Activated naive CD4-positive, alpha-beta T cell (primary cell): ENCODE results near the gene CLNK.
A peak's percentile ranks its signal among the peaks of the same experiment; 100 is the strongest.
"Not testable (repeated sequence)": the region's sequence is repeated elsewhere in the genome, so short reads cannot be mapped to it uniquely, and the experiment has no call there.

Source experiments
- DNase-seq, 4 experiments: peaks; one replicate each; lab custom pipeline; 2025; lab: John Stamatoyannopoulos, UW

Gene CLNK

GRCh38 chr4:10576236-10576635 lies 108.3 kb downstream of the CLNK start:
- no peak for DNase-seq

DNA sequence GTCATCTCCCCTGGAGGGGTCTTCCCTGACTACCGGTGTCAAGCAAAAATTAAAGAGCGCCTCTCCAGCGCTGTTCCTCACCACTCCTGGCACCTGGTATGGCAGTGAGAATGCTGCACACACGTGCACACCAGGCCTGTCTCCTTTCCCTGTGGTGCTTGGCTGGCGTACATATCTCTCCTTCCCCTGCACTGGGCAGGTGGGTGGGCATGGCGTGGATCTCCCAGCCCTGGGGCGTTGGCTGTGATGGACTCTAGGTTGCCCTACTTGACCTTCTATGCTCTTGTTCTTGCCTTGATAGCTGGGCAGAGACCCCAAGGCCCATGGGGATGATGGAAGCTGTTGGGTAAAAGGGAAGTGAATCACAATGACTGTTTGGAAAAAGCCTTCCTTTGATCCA lies 109.2 kb downstream of the CLNK start:
- no peak for DNase-seq

- not testable (repeated sequence) for DNase-seq
Observed at GRCh38 chr4:10574553-10574952, 110.0 kb downstream of the CLNK start.

DNA sequence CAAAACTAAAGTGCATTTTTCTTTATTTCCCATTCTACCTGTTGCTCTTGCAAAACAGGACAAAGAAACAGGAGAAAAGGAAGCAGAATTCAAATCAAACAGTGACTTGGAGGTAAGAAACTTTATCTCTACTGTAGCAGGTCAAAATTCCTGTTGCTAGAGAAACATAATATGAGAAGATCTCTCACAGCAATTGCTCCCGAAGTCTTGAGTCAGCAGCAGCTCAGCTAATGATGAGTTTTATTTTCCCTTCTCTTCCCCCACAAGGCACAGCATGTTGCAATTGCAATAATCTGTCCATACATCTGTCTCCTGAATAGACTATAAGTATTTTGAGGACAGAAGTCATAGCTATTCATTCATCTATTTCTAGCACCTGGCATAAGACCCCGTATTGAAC lies 112.7 kb downstream of the CLNK start:
- no peak for DNase-seq

DNA sequence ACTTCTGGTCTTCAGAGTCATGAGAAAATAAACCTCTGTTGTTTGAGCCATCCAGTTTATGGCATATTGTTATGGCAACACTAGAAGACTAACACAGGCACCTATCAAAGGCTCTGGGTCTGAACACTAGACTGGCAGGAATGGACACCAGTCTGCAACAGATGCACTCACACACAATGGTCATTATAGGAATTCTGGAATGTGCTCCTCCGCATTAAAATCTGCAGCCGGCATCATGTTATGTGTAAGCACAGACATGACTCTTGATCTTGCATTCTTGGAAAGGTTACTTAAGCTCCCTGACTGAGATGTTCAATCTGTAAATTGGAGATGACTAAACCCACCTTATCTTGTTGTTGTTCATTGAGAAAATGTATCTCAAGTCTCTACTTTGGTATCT lies 115.1 kb downstream of the CLNK start:
- no peak for DNase-seq

DNA sequence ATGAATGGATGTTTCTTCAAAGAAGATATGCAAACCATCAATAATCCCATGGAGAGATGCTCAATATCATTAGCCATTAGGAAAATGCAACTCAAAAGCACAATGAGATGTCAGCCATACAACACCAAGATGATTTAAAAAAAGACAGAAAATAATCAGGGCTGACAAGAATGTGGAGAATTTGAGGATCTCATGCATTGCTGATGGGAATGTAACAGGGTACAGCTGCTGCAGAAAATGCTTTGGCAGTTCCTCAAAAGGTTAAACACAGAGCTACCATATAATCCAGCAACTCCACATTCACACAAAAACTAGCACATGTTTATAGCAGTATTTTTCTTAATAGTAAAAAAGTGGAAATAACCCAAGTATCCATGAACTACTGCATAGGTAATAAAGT lies 116.8 kb downstream of the CLNK start:
- DNase-seq, result no peak

DNA sequence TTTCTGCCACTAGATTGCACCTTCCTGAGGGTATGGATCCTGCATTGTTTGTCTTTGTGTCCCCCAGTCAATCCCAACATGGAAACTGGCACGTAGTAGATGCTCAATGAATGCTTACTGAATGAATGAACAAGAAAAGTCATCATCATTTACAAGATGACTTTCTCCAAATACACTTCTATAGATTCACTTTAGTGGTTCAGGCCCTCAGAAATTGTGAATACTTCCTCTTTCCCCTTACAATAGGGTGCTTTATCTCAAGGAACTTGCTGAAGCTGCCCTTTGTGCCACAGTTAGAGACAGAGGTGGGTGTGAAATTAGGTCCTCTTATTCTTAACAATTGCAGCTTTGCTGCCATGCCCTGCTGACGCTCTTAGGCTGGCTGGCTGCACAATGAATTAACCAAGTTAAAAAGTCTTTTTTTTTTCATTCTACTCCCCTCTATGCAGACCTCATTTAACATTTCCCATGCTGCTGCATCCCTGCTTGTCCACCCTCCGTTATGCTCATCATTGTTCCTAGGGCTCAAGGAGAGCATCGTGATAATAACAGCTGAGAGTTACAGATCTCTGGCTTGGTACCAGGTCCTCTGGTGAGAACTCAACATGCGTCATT lies 119.3 kb downstream of the CLNK start:
- DNase-seq, result no peak

DNA sequence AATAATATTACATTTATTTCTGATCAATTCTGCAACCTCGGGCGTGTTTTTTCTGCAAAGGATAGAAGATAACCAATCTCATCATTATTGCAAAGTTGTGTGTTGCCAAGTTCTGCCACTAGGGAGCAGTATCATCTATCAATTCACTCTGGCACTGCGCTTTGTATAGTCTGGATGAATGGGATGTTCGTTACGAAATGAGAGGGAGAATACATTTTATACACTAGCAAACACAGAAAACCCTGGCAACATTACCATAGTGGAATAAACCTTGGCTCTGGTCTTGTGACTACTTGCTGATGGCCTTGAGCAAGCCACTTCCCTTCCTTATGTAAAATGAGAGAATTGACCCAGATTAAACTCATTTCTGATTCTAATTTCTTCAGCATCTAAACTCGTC lies 129.9 kb downstream of the CLNK start:
- peak in 1 of 4 experiments; percentile 3 for DNase-seq

DNA sequence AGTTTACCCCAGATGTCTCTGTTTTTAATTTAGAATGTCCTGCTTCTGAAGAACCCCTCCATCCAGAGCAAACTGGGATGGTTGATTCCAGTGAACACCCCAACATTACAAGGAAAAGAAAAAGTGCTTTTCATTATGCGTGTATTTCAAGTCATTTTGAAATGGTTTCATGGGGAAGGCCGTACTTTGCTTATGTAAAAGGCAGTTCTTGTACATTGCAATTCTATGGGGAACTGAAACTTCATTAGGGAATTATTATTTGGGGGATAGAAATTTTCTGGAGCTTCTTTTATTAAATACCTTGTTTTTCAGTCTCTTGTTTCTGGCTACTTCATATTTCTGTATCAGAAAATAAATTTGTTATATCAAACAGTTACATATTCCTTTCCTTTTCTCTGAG lies 130.4 kb downstream of the CLNK start:
- DNase-seq, result no peak

DNA sequence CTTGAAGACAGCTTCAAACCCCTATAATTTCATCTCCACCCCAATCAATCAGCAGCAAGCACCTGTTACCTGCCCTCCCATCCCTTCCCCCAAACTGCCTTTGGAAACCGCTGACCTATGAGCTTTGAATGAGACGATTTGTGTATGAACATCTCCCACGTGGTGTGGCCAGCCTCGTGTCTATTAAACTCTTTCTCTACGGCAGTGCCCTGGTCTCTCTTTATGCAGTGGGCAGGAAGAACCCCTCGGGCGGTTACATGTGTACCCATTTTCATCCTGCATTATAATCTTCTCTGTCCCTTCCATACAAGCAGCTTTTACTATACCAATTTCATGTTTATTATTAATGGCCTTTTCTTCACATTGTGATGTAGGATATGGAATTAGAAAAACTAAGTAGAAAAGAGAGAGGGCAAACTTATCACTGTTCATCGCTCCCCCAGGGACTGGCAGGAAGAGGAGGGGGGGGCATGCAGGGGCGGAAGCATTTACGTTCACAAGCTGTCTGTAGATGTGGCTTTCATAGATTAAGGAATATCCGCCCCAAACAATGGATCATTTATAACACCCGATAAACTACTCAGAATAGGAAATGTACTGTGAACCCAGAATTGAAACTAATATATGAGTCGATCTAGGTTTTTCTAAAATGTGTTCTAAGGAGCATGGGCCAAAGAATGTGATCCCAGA lies 131.8 kb downstream of the CLNK start:
- no peak for DNase-seq

DNA sequence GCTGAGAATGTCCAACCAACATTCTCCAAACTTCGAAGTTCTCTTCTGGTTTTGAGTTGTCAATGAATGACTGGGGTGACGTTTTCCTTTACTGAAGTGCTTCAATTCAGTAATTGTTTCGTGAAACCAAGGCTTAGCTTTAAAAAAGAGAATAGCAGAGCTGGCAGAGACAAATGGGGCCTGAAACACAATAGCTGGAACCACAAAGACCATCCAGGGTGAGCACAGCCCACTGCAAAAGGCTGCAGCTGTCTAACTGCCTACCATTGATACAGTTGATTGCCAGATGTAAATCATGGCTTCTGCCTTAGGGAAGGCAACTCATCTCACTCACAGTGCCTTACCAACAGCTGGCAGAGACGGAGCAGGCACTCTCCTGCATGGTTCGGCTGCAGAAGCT lies 148.7 kb downstream of the CLNK start:
- DNase-seq, result no peak

DNA sequence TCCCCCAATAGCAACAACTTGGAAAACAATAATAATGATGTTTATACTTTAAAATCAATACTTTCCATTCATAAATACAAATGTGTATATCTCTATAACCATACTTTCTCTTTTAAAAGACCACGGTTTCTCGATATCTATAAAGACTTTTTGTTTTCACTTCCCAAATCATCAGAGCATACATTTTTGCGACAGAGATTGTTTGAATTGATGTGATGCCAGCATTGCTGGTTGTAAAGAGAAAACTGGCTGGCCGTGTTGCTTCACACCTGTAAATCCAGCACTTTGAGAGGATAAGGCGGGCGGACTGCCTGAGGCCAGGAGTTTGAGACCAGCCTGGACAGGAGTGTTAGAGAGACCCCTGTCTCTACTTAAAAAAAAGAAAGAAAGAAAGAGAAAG lies 149.7 kb downstream of the CLNK start:
- no peak for DNase-seq

DNA sequence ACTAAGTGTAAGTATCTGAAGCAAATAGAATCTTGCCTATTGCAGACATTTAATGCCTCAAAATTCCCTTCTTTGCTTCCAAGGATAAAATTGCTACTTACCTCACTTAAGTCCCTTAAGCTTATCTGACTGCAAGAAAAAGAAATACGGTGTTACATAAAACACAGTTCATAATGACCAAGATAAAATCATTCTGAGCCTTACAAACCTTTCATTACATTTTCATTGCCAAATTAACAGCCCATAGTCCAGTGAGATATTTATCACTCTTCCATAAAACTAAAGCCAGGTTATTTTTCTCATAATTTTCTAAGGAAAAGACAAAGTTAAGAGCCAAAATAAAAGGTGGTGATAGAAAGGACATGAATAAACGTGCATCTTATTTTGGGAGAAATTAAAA lies 152.4 kb downstream of the CLNK start:
- DNase-seq, result no peak

DNA sequence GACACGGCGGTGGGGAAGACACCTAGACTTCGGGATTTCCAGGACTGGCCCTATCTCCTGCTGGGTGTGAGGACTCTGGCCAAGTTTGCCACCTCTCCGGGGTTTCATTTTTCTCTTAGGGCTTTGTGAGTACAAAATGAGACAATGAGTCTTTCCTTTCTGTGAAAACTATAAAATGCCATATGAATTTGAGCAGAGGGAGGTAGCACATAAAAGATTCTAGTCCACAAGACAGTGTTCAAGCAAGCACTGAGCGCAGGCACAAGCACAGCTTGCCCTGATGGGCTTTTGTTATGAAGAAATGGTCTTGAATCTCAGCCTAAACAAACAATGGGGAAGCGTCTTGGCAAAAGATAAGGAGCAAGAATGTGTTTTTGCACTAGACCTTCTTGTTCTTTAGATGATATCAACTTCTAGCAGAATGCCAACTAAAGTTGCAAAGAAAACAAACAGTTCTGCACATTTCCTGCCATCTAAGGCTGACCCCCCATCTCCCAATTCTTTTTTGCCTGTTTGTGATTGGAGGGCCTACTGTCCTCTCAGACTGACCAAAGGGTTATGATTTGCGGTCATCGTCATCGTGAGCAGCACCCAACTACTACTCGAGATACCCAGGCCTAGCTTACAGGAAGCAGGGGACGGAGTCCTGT lies 154.3 kb downstream of the CLNK start:
- DNase-seq, result no peak

- DNase-seq, result no peak
Observed at GRCh38 chr4:10529291-10530136, 155.1 kb downstream of the CLNK start.

- DNase-seq, result no peak
Observed at GRCh38 chr4:10527438-10527837, 157.1 kb downstream of the CLNK start.

DNA sequence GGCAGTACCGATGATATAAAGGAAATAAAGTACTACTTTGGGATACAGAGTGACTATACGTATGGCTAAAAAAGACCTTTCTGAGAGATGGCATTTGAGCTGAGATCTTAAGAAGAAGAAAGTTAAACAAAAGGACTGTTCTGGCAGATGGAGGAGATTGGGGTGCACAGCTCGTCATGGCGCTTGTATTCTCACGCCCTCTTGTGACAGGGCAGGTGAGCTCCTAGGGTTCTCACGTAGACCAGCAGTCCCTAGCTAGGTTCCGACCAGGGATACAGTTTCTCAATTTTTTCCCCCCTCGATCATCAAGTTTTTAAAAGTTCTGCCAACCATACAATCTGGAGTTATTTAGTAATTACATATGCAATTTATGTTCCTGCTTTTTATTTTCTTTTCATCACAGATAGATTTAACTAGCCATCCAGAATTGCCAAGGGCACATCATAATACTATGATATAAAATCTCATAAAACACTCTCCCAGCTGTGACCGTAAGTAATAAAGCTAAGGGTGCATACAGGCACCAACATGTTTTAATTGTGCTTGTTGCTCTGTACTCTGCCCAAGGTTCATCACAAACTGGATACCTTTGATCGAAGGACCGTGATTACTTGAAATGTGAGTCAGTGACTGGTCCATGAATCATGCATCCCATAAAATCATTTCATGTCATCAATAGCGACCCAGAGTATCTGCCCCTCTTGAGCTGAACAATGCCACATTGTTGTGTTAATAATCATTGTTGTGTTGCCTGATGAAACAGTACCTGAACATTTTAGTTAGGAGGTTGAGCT lies 157.9 kb downstream of the CLNK start:
- no peak for DNase-seq

DNA sequence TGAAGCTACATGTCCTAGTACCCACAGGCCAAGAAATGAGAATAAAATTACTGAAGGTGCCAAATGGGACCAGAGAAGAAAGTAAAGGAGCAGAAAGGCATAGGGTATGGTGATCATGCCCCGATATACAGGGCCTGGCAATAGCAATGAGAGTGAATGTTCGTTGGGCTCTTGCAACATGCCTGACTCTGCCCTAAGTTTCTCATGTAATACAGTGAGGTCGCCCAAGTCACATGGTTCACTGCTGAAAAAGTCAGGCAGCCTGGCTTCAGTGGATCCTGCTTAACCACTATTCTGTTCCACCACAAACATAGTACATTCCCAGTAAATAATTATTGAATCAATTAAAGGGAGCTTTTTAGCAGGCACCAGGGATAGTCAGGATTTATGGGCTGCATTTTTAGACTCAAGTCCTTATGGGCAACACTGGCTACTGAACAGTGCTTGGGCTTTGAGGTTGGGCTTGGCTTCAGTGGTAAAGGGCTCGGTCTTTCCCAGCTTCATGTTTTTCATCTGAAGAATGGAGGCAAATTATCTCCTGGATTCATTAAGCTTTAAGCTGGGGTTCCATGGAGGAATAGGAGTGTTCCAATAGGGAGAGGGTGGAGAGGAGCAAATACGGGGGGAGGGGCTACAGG lies 160.3 kb downstream of the CLNK start:
- no peak for DNase-seq

GRCh38 chr4:10521424-10521823 lies 163.1 kb downstream of the CLNK start:
- no peak for DNase-seq

DNA sequence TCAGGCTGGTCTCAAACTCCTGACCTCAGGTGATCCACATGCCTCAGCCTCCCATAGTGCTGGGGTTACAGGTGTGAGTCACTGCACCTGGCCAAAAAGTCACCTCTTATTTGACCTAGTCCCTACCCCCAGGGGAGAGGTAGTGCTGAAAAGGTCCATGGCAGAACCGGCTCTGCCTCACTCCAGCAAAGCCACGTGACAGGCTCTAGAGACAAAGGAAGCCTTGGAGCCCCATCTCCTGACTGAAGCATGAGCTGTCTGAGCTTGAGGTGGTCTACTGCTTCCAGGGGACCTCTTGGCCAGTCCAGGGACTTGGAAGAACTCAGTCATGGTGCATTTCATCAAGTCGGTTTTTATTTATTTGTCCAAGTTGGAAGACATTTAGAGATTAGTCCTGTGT lies 174.8 kb downstream of the CLNK start:
- no peak for DNase-seq

DNA sequence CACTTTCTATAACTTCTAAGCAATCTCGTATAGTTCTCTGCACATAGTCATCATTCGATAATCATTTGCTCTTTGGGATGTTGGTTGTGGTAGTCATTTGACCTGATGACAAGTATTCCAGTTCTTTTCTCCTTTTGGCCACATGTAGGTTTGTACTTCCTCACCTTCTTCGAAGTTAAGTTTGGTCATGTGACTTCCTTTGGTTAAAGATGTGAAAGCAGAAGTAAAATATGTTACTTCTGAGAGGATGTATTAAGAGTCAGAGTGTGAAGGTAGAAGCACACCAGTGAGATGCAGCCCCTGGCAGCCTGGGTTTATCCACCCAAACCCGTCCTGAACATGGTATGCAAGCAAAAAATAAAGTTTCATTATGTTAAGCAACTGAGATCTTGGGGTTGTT lies 178.5 kb downstream of the CLNK start:
- DNase-seq, result no peak
